ENCODE measurements around the gene PRSS56.

Gene PRSS56

DNA sequence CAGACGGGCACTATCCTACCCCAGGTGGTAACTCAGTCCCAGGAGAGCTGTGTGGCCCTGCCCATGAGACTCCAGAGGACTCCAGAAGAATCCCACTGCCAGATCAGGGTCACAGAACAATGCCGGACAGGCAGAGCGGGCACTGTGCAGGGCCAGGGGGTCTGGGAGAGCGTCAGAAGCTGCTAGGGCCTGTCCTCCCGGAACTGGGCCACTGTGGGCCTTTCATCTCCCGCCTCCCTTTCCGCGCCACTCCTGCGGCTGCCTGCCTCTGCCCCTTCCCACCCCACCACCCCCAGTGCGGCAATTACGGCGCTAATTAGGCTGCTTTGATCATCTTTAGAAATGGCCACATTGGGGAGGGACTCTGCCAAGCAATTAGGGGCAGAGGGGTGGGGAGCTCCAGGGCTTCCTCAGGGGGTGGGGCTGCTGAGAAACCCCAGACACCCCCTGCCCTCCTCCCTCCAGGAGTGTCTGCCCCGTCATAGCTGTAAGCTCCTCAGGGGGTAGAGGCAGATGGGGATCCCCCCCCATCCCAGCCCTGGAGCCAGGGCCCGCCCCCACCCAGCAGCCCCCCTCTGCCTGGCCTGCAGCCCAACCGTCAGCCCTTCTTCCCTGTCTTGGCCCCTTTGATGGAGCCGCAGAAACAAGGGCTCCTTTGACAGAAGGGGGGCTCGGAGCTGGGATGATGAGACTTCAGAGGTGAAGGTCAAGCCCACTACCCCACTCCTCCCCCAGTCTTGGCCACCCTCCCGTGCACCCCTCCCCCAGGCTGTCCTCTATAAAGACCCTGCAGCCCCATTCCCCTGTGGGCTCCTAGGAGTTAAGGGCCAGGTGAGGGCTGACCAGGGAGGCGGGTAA lies at the start of gene PRSS56:
Gene PRSS56, plus strand, starts transcription at position 808 of the 858 bp plus-strand sequence. CDS start 211 bp downstream, outside the sequence.
- in situ Hi-C loops (cut with MboI; ENCODE audit: low sequenced_read_pairs), result no loop called here

DNA sequence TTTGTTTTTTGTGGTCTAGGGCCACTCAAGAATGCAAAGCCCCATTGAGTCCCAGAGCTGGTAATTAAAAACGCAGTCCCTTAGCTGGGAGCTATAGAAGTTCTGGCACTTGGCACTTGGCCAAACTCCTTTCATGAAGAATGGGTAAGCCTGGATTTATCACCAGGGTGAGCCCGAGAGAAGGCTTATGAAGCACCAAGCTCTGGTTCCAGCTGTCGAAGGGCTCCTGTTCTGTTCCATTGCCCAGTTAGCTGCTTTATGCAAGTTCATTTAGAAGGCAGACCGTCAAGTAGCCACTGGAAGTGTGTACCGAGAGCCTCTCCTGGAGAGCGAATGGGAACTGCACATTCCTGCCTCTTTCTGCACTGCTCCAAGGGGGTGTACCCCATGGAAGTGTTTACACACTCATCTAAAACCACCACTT lies 46.7 kb upstream of the PRSS56 start:
- in situ Hi-C loops (cut with MboI; ENCODE audit: low sequenced_read_pairs), result no loop called here

- in situ Hi-C loops (cut with MboI; ENCODE audit: low sequenced_read_pairs), result no loop called here
Measured at GRCh38 chr2:232476045-232476444, 44.1 kb upstream of the PRSS56 start.

DNA sequence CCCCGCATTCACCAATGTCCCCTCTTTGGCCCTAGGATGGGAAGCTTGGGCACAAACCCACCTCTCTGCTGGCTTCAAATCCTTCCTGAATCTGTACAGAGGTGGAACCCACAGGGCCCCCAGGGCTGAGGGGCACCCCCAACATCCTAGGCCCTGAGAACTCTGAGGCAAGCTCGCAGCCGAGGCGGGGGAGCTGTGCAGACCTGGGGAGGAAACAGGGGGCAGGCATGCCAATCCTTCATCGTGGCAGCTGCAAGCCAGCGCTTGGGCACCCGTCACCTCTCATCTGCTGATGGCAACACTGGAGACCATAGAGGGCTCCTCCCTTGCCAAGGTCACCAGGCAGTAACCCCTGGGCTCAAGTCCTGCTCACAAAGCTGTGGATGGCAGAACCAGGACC lies 43.4 kb upstream of the PRSS56 start:
- in situ Hi-C loops (cut with MboI; ENCODE audit: low sequenced_read_pairs), result no loop called here

- in situ Hi-C loops (cut with MboI; ENCODE audit: low sequenced_read_pairs), result no loop called here
Measured at GRCh38 chr2:232477751-232478510, 42.3 kb upstream of the PRSS56 start.

DNA sequence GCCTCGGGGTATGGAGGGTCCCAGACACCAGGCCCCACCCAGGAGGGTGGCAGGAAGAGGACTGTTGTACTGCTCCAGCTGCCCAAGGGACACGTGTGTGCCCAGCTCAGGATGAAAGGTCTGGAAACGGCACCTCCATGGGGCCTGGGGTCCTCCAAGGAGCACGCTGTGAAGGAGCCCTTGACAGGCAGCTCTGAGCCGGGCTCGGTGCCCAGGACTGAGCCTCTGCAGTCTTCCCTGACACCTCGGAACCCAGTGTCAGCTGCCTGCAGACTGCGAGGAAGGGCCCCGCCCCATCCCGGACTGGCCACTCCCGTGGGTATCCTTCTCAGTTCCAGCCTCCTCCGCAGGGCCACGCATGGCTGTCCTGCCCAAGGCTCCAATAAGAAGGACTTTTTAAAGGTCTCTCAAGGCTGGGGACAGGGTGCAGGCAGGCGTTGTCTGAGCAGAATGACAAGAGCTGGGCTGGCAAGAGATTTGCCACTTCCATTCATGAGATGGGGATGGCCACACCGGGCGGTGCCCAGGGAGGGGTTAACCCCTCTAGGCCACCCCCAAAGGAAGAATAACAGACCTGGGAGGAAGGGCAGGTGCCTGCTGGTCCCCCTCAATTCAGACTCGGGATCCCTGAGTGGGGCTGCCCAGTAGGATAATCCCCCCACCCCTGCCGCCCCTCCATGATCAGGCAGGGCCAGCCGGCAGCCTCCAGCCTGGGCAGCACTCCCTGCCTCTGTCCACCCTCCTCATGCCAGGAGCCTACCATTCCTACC lies 41.4 kb upstream of the PRSS56 start:
- in situ Hi-C loops (cut with MboI; ENCODE audit: low sequenced_read_pairs), result no loop called here

GRCh38 chr2:232479341-232480200 lies 40.6 kb upstream of the PRSS56 start:
- in situ Hi-C loops (cut with MboI; ENCODE audit: low sequenced_read_pairs), result no loop called here

DNA sequence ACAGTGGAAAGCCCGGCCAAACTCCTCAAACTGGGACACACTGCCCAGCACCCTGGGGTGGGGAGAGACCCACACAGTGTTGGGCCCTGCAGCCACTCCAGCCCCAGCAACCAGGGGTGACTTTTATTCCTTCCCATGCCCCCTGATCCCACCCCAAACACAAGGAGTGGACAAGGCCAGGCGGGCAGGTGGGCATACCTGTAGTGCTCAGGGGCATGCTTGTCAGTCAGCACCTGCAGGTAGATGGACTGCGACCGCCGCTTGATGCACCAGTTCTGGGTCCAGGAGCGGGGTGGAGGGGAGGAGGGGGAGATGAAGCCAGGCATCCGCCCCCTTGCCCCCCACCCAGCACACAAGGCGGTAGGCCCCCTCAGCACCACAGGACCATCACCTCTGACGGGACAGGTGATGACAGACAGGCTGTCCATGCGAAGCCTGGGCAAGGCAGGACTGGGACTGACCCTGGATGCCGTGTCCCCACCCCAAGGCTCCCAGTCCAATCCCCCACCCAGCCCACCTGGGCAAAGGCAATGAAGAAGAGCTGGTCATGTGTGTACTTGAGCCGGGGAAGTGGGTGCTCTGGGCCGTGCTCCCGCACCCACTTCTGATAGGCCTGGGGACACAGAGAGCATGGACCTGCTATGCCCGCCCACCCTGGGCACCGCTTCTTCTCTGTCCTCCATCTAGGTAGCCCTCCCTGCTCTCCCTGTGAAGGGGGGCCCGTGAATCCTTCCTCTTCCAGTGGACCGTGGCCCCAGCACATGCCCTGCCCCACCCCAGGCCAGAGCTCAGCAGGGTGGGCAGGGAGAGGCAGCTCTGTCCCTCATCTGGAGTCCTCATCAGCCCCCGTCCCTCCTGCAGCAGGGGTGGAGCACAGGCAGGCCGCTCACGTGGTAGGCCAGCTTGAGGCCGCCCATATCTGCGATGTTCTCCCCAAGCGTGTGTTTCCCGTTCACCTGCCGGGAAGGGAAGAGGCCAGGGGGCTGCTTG lies 39.7 kb upstream of the PRSS56 start:
- in situ Hi-C loops (cut with MboI; ENCODE audit: low sequenced_read_pairs), result no loop called here

GRCh38 chr2:232481322-232482140 lies 38.7 kb upstream of the PRSS56 start:
- in situ Hi-C loops (cut with MboI; ENCODE audit: low sequenced_read_pairs), result no loop called here

- in situ Hi-C loops (cut with MboI; ENCODE audit: low sequenced_read_pairs), result no loop called here
Measured at GRCh38 chr2:232482301-232483238, 37.6 kb upstream of the PRSS56 start.

DNA sequence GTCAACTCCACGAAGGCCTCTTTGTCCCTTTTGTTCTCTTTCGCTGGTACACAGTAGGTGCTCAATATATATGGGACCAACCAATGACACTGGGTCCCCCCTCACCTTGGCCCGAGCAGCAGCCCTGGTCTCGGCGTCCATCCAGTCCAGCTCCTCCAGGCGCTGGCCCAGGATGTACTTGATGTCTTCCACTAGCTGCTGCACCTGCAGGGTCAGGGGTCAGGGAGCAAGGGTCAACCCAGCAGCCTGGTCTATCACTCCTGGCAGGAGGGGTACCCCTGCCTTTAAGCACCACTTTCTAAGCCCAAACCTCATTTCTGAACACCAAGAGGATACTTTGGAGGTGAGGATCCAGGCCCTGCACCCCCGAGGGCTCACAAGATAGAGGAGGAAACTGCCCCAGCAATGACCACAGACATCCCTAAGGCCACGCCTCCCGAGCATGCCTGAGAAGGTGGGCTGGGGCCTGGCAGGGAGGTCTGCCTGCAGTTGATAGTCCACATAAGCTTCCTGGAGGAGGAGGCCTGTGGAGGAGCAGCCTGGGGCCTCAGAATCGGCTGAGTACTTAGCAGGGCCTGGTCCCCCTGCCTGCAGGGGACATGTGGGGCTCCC lies 36.8 kb upstream of the PRSS56 start:
- in situ Hi-C loops (cut with MboI; ENCODE audit: low sequenced_read_pairs), result no loop called here

DNA sequence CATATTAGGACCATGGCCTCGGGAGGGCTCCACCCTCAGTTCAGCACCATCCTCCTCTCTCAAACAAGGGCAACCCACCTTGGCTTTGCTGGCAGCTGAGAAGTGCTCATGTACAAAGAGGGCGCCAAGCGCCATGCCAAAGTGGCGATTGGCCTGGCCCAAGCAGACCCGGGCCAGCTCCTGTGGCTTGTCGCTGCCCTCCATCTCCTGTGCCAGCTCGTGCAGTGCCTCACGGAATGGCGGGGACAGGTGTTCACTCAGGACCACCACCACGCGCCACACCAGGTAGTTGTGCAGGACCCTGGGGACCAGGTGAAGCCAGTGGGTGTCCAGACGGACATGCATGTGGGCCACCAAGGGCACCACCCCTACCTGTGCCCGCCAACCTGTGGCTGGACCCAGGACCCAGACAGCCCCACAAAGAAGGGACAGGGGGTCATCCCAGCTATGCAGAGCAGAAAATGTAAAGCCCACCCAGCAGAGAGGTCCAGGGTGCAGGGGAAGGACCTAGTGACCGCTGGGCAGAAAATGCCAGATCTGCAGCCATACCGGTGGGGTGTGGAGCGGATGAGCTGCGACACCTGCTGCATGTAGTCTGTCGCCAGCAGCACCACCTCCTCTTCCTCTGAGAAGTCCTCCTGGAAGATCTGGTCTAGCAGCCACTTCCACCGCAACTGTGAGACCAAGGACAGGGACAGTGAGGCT lies 36.1 kb upstream of the PRSS56 start:
- in situ Hi-C loops (cut with MboI; ENCODE audit: low sequenced_read_pairs), result no loop called here

GRCh38 chr2:232484628-232485347 lies 35.4 kb upstream of the PRSS56 start:
- in situ Hi-C loops (cut with MboI; ENCODE audit: low sequenced_read_pairs), result no loop called here

GRCh38 chr2:232485348-232485756 lies 34.8 kb upstream of the PRSS56 start:
- in situ Hi-C loops (cut with MboI; ENCODE audit: low sequenced_read_pairs), result no loop called here

DNA sequence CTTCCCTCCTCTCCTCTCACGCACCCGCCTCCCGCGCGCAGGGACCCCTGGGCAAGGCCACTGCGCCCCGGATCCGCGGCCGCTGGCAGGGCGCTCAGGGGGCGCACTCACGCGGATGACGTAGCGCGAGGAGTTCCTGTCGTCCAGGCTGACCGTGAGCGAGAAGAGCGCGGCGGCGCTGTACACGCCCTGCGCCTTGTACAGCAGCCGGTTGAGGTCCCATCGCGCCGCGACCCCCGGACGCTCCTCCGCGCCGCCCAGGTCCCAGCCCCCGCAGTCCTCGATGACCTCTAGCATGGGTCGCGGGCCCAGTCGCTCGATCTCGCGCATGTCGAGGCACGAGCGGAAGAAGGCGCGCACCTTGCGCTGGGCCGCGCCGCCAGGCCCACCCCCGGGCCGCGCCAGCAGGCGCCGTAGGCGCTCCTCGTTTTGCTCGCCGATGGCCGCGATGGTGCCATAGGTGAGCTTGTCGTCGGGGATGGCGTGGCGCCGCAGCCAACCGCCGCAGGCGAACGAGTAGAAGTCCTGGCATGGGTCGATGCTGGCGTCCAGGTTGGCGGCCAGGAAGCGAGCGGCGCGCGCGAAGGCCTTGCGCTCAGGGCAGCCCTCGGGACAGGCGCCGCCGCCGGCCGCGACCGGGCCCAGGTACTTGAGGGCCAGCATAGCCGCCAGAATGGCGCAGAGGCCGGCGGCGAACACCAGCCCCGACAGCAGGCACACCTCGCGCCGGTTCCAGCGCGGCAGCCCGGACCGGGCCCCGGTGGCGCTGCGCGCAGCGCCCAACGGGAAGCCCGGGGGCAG lies 34.2 kb upstream of the PRSS56 start:
- in situ Hi-C loops (cut with MboI; ENCODE audit: low sequenced_read_pairs), result no loop called here
